ENCODE results near the gene GPR78. TPM values are rescaled to one million over a fixed set of nuclear protein-coding genes. Genes with fewer than 3 reads are reported as not detected.
"Not testable (repeated sequence)": the region's sequence is repeated elsewhere in the genome, so short reads cannot be mapped to it uniquely, and the experiment has no call there.

GPR78 gene
- total and polyA plus RNA-seq, 2 of the 13 experiments (the other 11 are each of a cell fraction or from before 2014, with no cell fraction given): 0.01 to 0.07 TPM

- ATAC-seq (no peak), FAIRE-seq (no peak), DNase-seq (ENCODE audit: low spot score) (no peak)
- intact Hi-C loops (cut with micrococcal nuclease; ENCODE audit: unreplicated experiment) (no loop called here), in situ Hi-C loops (cut with HindIII; ENCODE audit: extremely low pct_ligation_motif_present, low pct_unique_long_range_greater_than_20kb) (no loop called here)
- BruUV-seq (replicated peaks): no TSS peak
- H3K36me3 ChIP-seq (replicated peaks in 1 of 2; ENCODE audit: control insufficient read depth in 1 of 2, insufficient read depth in 2 of 2, low read length in 2 of 2): no peaks in the 10 kb centered on the region
- H3K79me2 ChIP-seq (ENCODE audit: insufficient read depth, low read length): no peaks in the 10 kb centered on the region
- no peaks in the 10 kb centered on the region for H4K20me1 ChIP-seq (ENCODE audit: insufficient read depth, low read length)
- no peak for TF ChIP-seq ZNF7 (CRISPR knock-in tag; IDR thresholded peaks at IDR 0.05)
- TF ChIP-seq, protein P1, sequence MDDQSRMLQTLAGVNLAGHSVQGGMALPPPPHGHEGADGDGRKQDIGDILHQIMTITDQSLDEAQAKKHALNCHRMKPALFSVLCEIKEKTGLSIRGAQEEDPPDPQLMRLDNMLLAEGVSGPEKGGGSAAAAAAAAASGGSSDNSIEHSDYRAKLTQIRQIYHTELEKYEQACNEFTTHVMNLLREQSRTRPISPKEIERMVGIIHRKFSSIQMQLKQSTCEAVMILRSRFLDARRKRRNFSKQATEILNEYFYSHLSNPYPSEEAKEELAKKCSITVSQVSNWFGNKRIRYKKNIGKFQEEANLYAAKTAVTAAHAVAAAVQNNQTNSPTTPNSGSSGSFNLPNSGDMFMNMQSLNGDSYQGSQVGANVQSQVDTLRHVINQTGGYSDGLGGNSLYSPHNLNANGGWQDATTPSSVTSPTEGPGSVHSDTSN (CRISPR knock-in tag; IDR thresholded peaks at IDR 0.05; ENCODE audit: borderline replicate concordance): no peak
- TF ChIP-seq CHD4 (IDR thresholded peaks at IDR 0.05; ENCODE audit: borderline replicate concordance, low read length): no peak
- no peak for TF ChIP-seq ZNF672 (CRISPR knock-in tag; IDR thresholded peaks at IDR 0.05)
- TF ChIP-seq, protein P2, sequence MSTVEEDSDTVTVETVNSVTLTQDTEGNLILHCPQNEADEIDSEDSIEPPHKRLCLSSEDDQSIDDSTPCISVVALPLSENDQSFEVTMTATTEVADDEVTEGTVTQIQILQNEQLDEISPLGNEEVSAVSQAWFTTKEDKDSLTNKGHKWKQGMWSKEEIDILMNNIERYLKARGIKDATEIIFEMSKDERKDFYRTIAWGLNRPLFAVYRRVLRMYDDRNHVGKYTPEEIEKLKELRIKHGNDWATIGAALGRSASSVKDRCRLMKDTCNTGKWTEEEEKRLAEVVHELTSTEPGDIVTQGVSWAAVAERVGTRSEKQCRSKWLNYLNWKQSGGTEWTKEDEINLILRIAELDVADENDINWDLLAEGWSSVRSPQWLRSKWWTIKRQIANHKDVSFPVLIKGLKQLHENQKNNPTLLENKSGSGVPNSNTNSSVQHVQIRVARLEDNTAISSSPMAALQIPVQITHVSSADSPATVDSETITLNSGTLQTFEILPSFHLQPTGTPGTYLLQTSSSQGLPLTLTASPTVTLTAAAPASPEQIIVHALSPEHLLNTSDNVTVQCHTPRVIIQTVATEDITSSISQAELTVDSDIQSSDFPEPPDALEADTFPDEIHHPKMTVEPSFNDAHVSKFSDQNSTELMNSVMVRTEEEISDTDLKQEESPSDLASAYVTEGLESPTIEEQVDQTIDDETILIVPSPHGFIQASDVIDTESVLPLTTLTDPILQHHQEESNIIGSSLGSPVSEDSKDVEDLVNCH (CRISPR knock-in tag; IDR thresholded peaks at IDR 0.05): no peak
- TF ChIP-seq, protein P3, sequence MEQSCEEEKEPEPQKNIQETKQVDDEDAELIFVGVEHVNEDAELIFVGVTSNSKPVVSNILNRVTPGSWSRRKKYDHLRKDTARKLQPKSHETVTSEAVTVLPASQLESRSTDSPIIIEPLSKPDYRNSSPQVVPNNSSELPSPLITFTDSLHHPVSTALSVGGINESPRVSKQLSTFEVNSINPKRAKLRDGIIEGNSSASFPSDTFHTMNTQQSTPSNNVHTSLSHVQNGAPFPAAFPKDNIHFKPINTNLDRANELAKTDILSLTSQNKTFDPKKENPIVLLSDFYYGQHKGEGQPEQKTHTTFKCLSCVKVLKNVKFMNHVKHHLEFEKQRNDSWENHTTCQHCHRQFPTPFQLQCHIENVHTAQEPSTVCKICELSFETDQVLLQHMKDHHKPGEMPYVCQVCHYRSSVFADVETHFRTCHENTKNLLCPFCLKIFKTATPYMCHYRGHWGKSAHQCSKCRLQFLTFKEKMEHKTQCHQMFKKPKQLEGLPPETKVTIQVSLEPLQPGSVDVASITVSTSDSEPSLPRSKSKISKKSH (CRISPR knock-in tag; IDR thresholded peaks at IDR 0.05; ENCODE audit: borderline replicate concordance): no peak
- no peak for TF ChIP-seq ZNF570 (CRISPR knock-in tag; IDR thresholded peaks at IDR 0.05; ENCODE audit: borderline replicate concordance)
- TF ChIP-seq ZBTB42 (CRISPR knock-in tag; IDR thresholded peaks at IDR 0.05): no peak
- TF ChIP-seq HNF4G (IDR thresholded peaks at IDR 0.05; ENCODE audit: borderline replicate concordance, low read depth, low read length): no peak
- TF ChIP-seq HNF4G (CRISPR knock-in tag; IDR thresholded peaks at IDR 0.05; ENCODE audit: borderline replicate concordance, low read depth): no peak
- TF ChIP-seq ZNF382 (CRISPR knock-in tag; IDR thresholded peaks at IDR 0.05; ENCODE audit: borderline replicate concordance): no peak
- H3K4me1 ChIP-seq (ENCODE audit: insufficient read depth, low read length): no peaks in the 10 kb centered on the region
- H3K9ac ChIP-seq (ENCODE audit: insufficient read depth, low read depth, low read length): no peak overlapping the region
- H3K4me3 ChIP-seq (replicated peaks in 1 of 3; ENCODE audit: insufficient read depth in 1 of 3, low read depth in 2 of 3, low read length in 3 of 3): no peak overlapping the region
- peaks cover 1 to 5% of the 10 kb centered on the region in 2 experiments; a peak in 1 of 5 replicates for H3K27me3 ChIP-seq (ENCODE audit: control insufficient read depth in 1 of 2, insufficient read depth in 2 of 2, low read length in 2 of 2)
- H2AFZ ChIP-seq (ENCODE audit: low read length): no peak overlapping the region
- 2% methylated on average over 4 of the region's 4 CpGs for WGBS (ENCODE audit: low lambda C conversion rate)
- H3K27ac ChIP-seq (ENCODE audit: extremely low read length, insufficient read depth, low read length): no peak overlapping the region
- POLR2A ChIA-PET: no interaction called here
- H3K9me3 ChIP-seq (ENCODE audit: low read length): no peaks in the 10 kb centered on the region
- CTCF ChIA-PET (ENCODE audit: low intra/inter-chr PET ratio, low total read pairs): no interaction called here
- no peak overlapping the region for H3K4me2 ChIP-seq (ENCODE audit: low read depth, low read length)
Observed at GRCh38 chr4:8575457-8575856, 4.7 kb upstream of the GPR78 start.

DNA sequence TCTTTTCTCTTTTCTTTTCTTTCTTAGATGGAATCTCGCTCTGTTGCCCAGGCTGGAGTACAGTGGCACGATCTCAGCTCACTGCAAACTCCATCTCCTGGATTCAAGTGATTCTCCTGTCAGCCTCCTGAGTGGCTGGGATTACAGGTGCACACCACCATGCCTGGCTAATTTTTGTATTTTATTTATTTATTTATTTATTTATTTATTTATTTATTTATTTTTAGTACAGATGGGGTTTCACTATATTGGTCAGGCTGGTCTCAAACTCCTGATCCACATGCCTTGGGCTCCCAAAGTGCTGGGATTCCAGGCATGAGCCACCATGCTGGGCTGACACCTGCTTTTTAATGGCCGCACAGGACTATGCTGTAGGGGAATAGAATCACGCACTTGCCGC is 3.6 kb upstream of the GPR78 start:
- H3K4me2 ChIP-seq (ENCODE audit: low read depth, low read length); H2AFZ ChIP-seq (ENCODE audit: low read length); H3K27me3 ChIP-seq (ENCODE audit: control insufficient read depth in 1 of 2, insufficient read depth in 2 of 2, low read length in 2 of 2); H3K36me3 ChIP-seq (replicated peaks in 1 of 2; ENCODE audit: control insufficient read depth in 1 of 2, insufficient read depth in 2 of 2, low read length in 2 of 2); H3K4me1 ChIP-seq (ENCODE audit: insufficient read depth, low read length); FAIRE-seq; H3K79me2 ChIP-seq (ENCODE audit: insufficient read depth, low read length); H3K27ac ChIP-seq (ENCODE audit: extremely low read length, insufficient read depth, low read length); H3K4me3 ChIP-seq (replicated peaks in 1 of 3; ENCODE audit: insufficient read depth in 1 of 3, low read depth in 2 of 3, low read length in 3 of 3); ATAC-seq; H3K9ac ChIP-seq (ENCODE audit: insufficient read depth, low read depth, low read length); BruUV-seq (replicated peaks); DNase-seq (ENCODE audit: low spot score); in situ Hi-C loops (cut with HindIII; ENCODE audit: extremely low pct_ligation_motif_present, low pct_unique_long_range_greater_than_20kb); POLR2A ChIA-PET; CTCF ChIA-PET (ENCODE audit: low intra/inter-chr PET ratio, low total read pairs); H3K9me3 ChIP-seq (ENCODE audit: low read length); H4K20me1 ChIP-seq (ENCODE audit: insufficient read depth, low read length); intact Hi-C loops (cut with micrococcal nuclease; ENCODE audit: unreplicated experiment): not testable (repeated sequence)
- WGBS (ENCODE audit: low lambda C conversion rate): 57% methylated on average over 5 of the region's 5 CpGs
